Lung microvascular endothelial cell (primary cell): Measurements from ENCODE around the gene RPL3. TPM values are rescaled to one million over a fixed set of nuclear protein-coding genes. Genes with fewer than 3 reads are reported as not detected.
A peak's percentile ranks its signal among the peaks of the same experiment; 100 is the strongest.
"Not testable (repeated sequence)": the region's sequence is repeated elsewhere in the genome, so short reads cannot be mapped to it uniquely, and the experiment has no call there.

Source experiments
- DNase-seq, 2 donors: peaks; one replicate each; pipeline versions ENCODE4 v3.0.0 to v3.0.0-alpha.2; 2010; ENCODE audit warnings: low read depth in 2 of 2
- total RNA-seq: library from RNA; depleted of rRNA; stranded (reverse); fragments of >200 nt; gene quantifications from 2 replicates; pipeline ENCODE4 v1.2.1, GENCODE V29; 2014

Gene RPL3
- total RNA-seq, 1 donor from 2014 or later, result 3,005 TPM

DNA sequence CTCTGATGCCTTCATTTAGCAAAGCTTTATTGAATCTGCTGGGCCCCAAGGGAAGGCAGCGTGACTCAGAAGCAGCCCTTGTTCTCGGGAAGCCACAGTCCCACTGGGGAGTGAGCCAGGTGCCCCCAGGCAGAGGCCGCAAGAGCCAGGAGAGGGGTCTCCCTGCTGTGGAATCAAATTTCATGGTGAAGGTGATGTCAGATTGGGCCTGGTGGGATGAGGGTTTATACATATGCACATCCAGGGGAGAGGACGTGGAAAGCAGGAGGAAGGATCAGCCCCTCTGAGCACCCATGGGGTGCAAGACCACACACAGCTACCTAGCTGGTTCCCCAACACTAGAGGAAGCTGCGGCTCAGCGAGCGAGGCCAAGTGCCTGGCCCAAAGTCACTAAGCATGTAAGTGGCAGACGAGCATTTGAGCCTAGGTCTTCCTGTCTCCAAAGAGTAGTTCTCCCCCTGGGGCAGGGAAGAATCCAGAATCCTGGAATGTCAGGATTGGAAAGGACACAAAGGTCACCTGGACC is 32.3 kb upstream of the RPL3 start:
- no peak for DNase-seq

GRCh38 chr22:39350757-39351688 is 31.6 kb upstream of the RPL3 start:
- no peak for DNase-seq

- no peak for DNase-seq
These were observed 30.7 kb upstream of the RPL3 start, which contains the start of gene SYNGR1 for GRCh38 chr22:39349967-39350726. SYNGR1 (plus strand) TSS chr22:39349991; CDS start chr22:39350011, 20 bp downstream.

- DNase-seq, result peak in 1 of 2 donors; percentile 30
These were observed 30.1 kb upstream of the RPL3 start for GRCh38 chr22:39349506-39349966.

DNA sequence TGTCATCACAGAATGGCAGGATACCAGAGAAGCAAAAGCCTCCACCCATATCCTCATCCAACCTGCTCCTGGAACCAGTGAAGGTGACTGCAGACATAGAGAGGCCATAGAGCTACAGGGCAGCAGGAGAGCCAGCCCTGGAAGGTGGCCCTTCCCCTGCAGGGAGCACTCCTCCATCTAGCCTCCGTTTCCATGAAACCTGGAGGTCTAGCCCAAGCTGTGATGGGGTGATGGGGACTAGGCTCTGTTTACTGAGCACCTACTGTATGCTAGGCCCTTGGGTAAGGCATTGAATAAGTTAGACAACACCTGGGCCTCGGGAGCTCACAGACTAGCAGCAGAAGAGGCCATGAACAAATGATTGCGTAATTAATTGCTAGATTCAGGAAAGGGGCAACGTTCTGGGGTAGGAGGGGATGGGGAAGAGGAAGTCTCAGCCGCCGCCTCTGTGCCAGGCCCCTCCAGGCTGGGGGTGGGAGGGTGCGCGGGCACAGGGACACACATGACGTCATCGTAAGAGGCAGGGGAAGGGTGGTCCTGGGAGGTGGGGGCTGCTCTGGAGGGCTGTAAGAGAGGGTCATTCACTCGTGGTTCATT is 29.6 kb upstream of the RPL3 start:
- no peak for DNase-seq

GRCh38 chr22:39345231-39345630 is 25.8 kb upstream of the RPL3 start:
- DNase-seq, result no peak

DNA sequence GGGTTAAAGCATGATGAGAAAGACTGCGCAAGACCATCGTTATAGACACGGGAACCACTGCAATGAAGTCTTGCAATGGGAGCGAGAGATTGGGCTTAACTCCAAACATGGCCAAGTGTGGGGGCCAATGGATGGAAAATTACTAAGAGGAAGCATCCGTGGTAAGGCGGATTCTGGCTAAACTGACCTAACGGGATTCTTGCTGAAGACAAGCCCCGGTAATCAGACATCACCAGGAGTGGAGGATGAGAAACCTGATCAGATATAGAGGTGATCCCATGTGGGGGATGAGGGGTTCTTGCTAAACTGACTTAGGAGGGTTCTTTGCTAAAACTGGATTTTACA is 24.6 kb upstream of the RPL3 start:
- no peak for DNase-seq

GRCh38 chr22:39343259-39344045 is 24.0 kb upstream of the RPL3 start:
- peak; percentile 52 to 69 for DNase-seq

DNA sequence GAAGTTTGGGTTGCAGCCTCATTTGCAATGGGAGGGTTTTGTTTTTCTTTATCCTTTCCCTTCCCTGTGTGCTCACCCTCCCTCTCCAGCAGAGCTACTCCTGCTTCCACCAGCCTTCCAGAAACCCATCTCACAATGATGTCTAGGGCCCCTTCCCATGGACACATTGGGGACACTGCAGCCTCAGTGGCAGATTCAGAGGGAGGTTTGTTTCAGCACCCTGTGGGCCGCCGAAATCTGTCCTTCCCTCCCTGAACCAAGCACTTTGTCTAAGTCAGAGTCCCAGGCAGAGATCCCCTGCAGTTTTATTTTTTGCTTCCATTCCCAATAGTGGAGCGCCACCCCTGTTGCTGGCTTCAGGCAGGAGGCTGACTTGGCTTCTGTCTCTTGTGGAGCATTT is 21.8 kb upstream of the RPL3 start:
- DNase-seq, result no peak

- not testable (repeated sequence) for DNase-seq
These were observed 20.4 kb upstream of the RPL3 start for GRCh38 chr22:39339775-39340174.

GRCh38 chr22:39336411-39336810 is 17.0 kb upstream of the RPL3 start:
- DNase-seq, result no peak

DNA sequence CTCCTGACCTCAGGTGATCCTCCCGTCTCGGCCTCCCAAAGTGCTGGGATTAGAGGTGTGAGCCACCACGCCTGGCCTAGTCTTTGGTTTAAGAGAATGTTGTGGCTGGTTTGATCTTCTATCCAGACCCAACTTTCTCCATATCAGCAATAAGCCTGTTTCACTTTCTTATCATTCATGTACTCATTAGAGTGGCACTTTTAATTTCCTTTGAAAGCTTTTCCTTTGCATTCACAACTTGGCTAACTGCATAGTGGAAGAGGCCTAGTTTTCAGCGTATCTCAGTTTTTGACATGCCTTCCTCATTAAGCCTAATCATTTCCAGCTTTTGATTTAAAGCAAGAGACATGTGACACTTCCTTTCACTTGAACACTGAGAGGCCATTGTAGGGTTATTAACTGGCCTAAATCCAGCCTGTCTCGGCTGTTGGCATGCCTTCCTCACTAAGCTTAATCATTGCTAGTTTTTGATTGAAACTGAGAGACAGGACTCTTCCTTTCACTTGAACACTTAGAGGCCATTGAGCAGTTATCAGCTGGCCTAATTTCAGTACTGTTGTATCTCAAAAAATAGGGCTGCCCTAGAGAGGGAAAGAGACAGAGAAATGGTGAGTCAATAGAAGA is 13.1 kb upstream of the RPL3 start:
- peak; percentile 51 to 53 for DNase-seq

DNA sequence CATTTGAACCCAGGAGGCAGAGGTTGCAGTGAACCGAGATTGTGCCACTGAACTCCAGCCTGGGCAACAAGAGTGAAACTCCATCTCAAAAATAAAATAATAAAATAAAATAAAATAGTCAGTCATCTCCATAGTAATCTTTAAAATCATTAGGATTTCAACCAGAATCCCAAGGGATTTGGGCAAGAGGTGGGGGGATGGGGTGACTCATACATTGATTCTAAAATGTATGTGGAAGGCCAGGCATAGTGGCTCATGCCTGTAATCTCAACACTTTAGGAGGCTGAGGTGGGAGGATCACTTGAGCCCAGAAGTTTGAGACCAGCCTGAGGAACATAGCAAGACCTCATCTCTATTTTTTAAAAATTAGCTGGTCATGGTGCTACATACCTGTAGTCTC is 11.1 kb upstream of the RPL3 start:
- DNase-seq, result not testable (repeated sequence)

- DNase-seq, result no peak
These were observed 8.8 kb upstream of the RPL3 start for GRCh38 chr22:39327995-39328754.

GRCh38 chr22:39325392-39325932 is 6.0 kb upstream of the RPL3 start:
- no peak for DNase-seq

GRCh38 chr22:39320616-39321029 is 1.2 kb upstream of the RPL3 start:
- DNase-seq, result not testable (repeated sequence)

DNA sequence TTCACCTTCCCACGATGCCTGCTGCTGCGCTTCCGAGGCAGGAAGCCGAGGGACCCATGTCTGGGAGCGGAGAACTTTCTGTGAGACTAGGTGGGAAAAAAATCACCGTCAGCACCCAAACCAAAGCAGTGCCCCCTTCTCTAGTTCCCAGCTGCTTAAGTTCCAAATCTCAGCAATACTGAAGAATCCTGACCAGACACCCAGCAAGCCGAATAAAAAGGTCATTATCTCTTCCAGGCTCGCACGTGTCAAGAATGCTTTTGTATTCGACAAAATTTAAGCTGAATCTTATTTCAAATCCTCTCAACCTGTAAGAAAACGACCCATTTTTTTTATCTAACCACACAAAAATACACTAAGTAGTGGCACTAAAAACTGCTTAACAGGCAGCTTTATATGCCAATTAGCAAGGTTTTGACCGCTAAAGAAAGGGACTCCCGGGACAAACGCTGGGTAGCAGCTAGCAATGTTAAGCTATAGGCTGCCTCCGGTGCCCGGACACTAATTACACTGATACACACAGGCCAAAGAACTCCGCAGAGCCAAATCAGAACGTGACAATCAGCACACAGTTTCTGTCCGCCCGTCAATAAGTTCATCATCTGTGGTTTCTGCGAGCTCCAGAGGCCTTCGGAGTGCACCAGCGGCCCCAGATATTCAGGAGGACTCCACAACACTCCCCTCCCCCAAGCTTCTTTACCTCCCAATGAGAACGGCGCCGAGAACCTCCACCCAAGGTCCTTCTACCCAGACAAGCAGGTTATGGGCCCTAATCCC is 728 bp downstream of the RPL3 start:
- DNase-seq, result peak in 1 of 2 donors; percentile 67

DNA sequence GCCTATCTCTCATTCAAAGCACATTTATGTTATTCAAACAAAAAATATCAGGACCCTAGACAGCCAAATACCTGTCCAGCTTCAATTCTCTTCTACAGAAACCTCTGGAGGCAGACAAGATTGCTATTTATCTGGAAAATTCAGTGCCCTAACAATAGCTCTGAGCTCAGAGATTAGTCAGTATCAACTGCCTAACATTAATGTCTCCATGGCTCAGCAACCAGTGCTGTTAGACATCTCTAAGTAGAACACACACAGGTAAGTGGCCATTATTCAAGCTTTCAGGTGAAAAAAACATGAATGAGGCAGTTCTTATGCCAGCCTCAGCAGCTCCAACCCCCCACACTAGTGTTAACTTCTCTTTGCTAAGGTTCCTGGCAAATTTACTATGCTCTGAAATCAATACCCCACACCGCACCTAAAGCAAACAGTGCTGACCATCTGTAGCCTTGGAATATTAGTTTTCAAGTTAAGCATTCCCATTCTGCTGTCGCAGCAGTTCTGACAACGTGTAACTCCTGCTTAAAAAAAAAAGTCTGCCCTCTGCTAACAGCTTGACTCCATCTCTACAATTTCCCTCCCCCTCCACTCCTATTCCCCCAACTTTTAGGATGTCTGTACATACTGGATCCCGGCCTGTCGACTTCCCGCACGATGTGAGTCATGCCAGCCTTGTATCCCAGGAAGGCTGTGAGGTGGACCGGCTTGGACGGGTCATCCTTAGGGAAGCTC is 1.5 kb downstream of the RPL3 start:
- peak; percentile 35 to 66 for DNase-seq
